Stomach (tissue), 4 donors: ENCODE measurements around the gene PCK2.

Source experiments
- EP300 ChIP-seq: sonication (generic); formaldehyde crosslinking; IDR thresholded peaks from one replicate; pipeline ENCODE4 v1.6.1; 2017; ENCODE audit warnings: antibody characterized with exemption
- POLR2A ChIP-seq, 4 donors: fragments of 450-650 bp; IDR thresholded peaks; one replicate each; pipeline ENCODE4 v1.6.1; 2016; ENCODE audit warnings: antibody characterized with exemption in 4 of 4, control low read depth in 2 of 4, mild to moderate bottlenecking in 1 of 4, moderate library complexity in 1 of 4
- POLR2AphosphoS5 ChIP-seq, 3 donors: sonication (generic); formaldehyde crosslinking; IDR thresholded peaks; one replicate each; pipeline ENCODE4 v1.6.1; 2016; ENCODE audit warnings: antibody characterized with exemption in 3 of 3
- TF ChIP-seq, protein P1 (sequence below), 7 experiments: fragments of 450-650 bp in 4 of 7; fragments of 200-600 bp in 3 of 7; sonication (generic) in 3 of 7; IDR thresholded peaks; one replicate each; pipeline ENCODE4 v1.5.1; 2016 to 2019; ENCODE audit warnings: antibody characterized with exemption in 7 of 7, control low read depth in 2 of 7, mild to moderate bottlenecking in 1 of 7

DNA sequence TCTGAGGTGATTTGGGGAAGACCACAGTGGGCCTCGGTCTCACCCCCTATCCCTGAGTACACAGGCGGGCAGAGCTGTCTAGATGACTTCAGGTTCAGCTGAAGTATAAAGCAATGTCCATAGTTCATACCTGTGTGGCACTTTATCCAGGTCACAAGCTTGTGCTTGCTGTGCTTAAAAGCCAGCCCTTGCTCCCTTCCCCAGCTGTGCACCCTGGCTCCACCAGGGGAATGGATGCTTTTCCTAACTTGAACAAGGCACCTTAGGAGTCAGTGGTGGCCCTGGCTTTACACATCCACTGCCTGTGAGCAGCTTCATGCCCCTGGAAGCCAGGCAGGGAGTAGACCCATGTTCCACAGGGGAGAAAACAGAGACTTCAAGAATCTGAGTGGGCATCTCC is 36.8 kb upstream of the PCK2 start:
- TF ChIP-seq, protein P1, sequence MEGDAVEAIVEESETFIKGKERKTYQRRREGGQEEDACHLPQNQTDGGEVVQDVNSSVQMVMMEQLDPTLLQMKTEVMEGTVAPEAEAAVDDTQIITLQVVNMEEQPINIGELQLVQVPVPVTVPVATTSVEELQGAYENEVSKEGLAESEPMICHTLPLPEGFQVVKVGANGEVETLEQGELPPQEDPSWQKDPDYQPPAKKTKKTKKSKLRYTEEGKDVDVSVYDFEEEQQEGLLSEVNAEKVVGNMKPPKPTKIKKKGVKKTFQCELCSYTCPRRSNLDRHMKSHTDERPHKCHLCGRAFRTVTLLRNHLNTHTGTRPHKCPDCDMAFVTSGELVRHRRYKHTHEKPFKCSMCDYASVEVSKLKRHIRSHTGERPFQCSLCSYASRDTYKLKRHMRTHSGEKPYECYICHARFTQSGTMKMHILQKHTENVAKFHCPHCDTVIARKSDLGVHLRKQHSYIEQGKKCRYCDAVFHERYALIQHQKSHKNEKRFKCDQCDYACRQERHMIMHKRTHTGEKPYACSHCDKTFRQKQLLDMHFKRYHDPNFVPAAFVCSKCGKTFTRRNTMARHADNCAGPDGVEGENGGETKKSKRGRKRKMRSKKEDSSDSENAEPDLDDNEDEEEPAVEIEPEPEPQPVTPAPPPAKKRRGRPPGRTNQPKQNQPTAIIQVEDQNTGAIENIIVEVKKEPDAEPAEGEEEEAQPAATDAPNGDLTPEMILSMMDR (IDR thresholded peaks at IDR 0.05), result no peak
- no peak for TF ChIP-seq EP300
- TF ChIP-seq POLR2A (IDR thresholded peaks at IDR 0.05), result no peak
- TF ChIP-seq POLR2AphosphoS5 (IDR thresholded peaks at IDR 0.05), result no peak
